PFSK-1 (cell line): Measurements from ENCODE around the gene STT3A.

Source experiments
- FOXP2 ChIP-seq: optimal IDR thresholded peaks from 2 replicates; pipeline ENCODE3; 2011; ENCODE audit warnings: borderline replicate concordance, control low read depth, inconsistent platforms; ENCODE audit not compliant: insufficient read depth; ENCODE audit errors: extremely low read length, extremely low read depth
- POLR2AphosphoS5 ChIP-seq: IDR thresholded peaks from 2 replicates; pipeline ENCODE4 v1.6.1; 2012; ENCODE audit warnings: low read depth, mild to moderate bottlenecking, control low read depth, low read length, moderate library complexity
- REST ChIP-seq, 2 experiments: IDR thresholded peaks; 2 replicates each; pipeline versions ENCODE4 v1.6.1 to v1.8.0; 2011 to 2012; ENCODE audit warnings: low read depth in 2 of 2, low read length in 2 of 2, control low read depth in 1 of 2, inconsistent platforms in 1 of 2, mild to moderate bottlenecking in 1 of 2, moderate library complexity in 1 of 2; ENCODE audit not compliant: insufficient read depth in 1 of 2
- SIN3A ChIP-seq: IDR thresholded peaks from 2 replicates; pipeline ENCODE4 v1.6.1; 2012; ENCODE audit warnings: mild to moderate bottlenecking, low read length, moderate library complexity, borderline replicate concordance; ENCODE audit not compliant: insufficient read depth
- TAF1 ChIP-seq: IDR thresholded peaks from 2 replicates; pipeline ENCODE4 v1.6.1; 2012; ENCODE audit warnings: low read length, control low read depth, borderline replicate concordance; ENCODE audit not compliant: insufficient read depth

The STT3A gene

GRCh38 chr11:125649465-125650166 lies 57.0 kb downstream of the STT3A start:
- TF ChIP-seq TAF1 = no peak
- TF ChIP-seq SIN3A = no peak
- no peak for TF ChIP-seq FOXP2
- TF ChIP-seq REST (IDR thresholded peaks at IDR 0.05; ENCODE audit: insufficient read depth in 1 of 2, low read depth in 2 of 2, low read length in 2 of 2) = no peak
- TF ChIP-seq POLR2AphosphoS5 = no peak

DNA sequence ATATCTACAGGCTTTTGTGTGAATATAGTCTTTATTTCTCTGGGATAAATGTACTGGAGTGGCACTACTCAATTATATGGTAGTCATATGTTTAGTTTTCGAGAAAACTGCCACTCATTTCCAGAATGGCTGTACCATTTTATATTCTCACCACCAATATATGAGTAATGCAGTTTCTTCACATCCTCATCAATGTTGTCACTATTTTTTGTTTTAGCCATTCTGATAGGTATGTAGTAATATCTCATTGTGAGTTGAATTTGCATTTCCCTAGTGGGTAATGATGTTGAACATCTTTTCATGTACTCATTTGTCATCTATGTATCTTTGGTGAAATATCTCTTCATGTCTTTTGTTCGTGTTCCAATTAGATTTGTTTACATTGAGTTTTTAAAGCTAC lies 70.0 kb downstream of the STT3A start:
- TF ChIP-seq FOXP2 = no peak
- no peak for TF ChIP-seq POLR2AphosphoS5
- no peak for TF ChIP-seq REST (IDR thresholded peaks at IDR 0.05; ENCODE audit: insufficient read depth in 1 of 2, low read depth in 2 of 2, low read length in 2 of 2)
- no peak for TF ChIP-seq SIN3A
- no peak for TF ChIP-seq TAF1

GRCh38 chr11:125663910-125664309 lies 71.3 kb downstream of the STT3A start:
- no peak for TF ChIP-seq REST (IDR thresholded peaks at IDR 0.05; ENCODE audit: insufficient read depth in 1 of 2, low read depth in 2 of 2, low read length in 2 of 2)
- TF ChIP-seq POLR2AphosphoS5 = no peak
- no peak for TF ChIP-seq TAF1
- no peak for TF ChIP-seq SIN3A
- no peak for TF ChIP-seq FOXP2

DNA sequence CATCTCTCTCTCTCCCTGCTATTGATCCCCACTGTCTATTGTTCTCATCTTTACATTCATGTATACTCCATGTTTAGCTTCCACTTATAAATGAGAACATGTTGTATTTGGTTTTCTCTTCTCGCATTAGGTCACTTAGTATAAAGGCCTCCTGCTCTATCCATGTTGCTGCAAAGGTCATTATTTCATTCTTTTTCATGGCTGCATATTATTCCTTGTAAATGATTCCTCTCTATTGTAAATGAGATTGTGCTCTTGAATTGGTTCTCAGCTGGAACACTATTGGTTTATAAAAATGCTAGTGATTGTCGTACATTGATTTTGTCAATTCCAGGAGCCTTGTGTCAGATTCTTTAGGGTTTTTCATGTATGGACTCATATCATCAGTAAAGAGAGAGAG lies 74.5 kb downstream of the STT3A start:
- TF ChIP-seq POLR2AphosphoS5 (no peak), FOXP2 (no peak), SIN3A (no peak)

- TF ChIP-seq SIN3A (no peak), REST (IDR thresholded peaks at IDR 0.05; ENCODE audit: insufficient read depth in 1 of 2, low read depth in 2 of 2, low read length in 2 of 2) (no peak), POLR2AphosphoS5 (no peak), FOXP2 (no peak), TAF1 (no peak)
Observed at GRCh38 chr11:125670172-125670571, 77.5 kb downstream of the STT3A start.
